ENCODE data around the gene APP. TPM values are rescaled to one million over a fixed set of nuclear protein-coding genes. Genes with fewer than 3 reads are reported as not detected.

Gene APP
- total and polyA plus RNA-seq, 2 of the 13 experiments (the other 11 are each of a cell fraction or from before 2014, with no cell fraction given) = 70.6 to 262 TPM

- peak; percentile 58; the same call in 1 of the 2 replicates for TF ChIP-seq EEA1 (CRISPR knock-in tag; IDR thresholded peaks at IDR 0.05; ENCODE audit: borderline replicate concordance)
- TF ChIP-seq KDM5B (CRISPR knock-in tag; IDR thresholded peaks at IDR 0.05; ENCODE audit: borderline replicate concordance) = peak; percentile 95
- TF ChIP-seq ZNF737 (CRISPR knock-in tag; IDR thresholded peaks at IDR 0.05; ENCODE audit: borderline replicate concordance) = no peak
- TF ChIP-seq ZNF253 (CRISPR knock-in tag; IDR thresholded peaks at IDR 0.05; ENCODE audit: borderline replicate concordance) = 0 out of 2 replicates have a peak, but pooled peaks have one; percentile 16
- peak; percentile 73 for TF ChIP-seq HNRNPK (IDR thresholded peaks at IDR 0.05; ENCODE audit: low read depth, low read length, poor library complexity, severe bottlenecking)
- TF ChIP-seq SRSF4 (IDR thresholded peaks at IDR 0.05; ENCODE audit: low read depth, low read length, poor library complexity, severe bottlenecking) = no peak
- TF ChIP-seq ELF3 (CRISPR knock-in tag; IDR thresholded peaks at IDR 0.05) = 0 out of 2 replicates have a peak, but pooled peaks have one; percentile 24
- TF ChIP-seq CCDC6 (CRISPR knock-in tag; IDR thresholded peaks at IDR 0.05) = peak; percentile 78; the same call in 1 of the 2 replicates
- TF ChIP-seq, protein P1, sequence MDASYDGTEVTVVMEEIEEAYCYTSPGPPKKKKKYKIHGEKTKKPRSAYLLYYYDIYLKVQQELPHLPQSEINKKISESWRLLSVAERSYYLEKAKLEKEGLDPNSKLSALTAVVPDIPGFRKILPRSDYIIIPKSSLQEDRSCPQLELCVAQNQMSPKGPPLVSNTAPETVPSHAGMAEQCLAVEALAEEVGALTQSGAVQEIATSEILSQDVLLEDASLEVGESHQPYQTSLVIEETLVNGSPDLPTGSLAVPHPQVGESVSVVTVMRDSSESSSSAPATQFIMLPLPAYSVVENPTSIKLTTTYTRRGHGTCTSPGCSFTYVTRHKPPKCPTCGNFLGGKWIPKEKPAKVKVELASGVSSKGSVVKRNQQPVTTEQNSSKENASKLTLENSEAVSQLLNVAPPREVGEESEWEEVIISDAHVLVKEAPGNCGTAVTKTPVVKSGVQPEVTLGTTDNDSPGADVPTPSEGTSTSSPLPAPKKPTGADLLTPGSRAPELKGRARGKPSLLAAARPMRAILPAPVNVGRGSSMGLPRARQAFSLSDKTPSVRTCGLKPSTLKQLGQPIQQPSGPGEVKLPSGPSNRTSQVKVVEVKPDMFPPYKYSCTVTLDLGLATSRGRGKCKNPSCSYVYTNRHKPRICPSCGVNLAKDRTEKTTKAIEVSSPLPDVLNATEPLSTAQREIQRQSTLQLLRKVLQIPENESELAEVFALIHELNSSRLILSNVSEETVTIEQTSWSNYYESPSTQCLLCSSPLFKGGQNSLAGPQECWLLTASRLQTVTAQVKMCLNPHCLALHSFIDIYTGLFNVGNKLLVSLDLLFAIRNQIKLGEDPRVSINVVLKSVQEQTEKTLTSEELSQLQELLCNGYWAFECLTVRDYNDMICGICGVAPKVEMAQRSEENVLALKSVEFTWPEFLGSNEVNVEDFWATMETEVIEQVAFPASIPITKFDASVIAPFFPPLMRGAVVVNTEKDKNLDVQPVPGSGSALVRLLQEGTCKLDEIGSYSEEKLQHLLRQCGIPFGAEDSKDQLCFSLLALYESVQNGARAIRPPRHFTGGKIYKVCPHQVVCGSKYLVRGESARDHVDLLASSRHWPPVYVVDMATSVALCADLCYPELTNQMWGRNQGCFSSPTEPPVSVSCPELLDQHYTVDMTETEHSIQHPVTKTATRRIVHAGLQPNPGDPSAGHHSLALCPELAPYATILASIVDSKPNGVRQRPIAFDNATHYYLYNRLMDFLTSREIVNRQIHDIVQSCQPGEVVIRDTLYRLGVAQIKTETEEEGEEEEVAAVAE (CRISPR knock-in tag; IDR thresholded peaks at IDR 0.05; ENCODE audit: borderline replicate concordance) = no peak
- peak; percentile 86 for TF ChIP-seq ZIK1 (CRISPR knock-in tag; IDR thresholded peaks at IDR 0.05; ENCODE audit: borderline replicate concordance, low read depth)
- no peak for TF ChIP-seq NCOR1 (IDR thresholded peaks at IDR 0.05; ENCODE audit: borderline replicate concordance, low read length)
- no peak for TF ChIP-seq HMG20A (CRISPR knock-in tag; IDR thresholded peaks at IDR 0.05; ENCODE audit: borderline replicate concordance)
- TF ChIP-seq IKZF5 (CRISPR knock-in tag; IDR thresholded peaks at IDR 0.05) = 0 out of 2 replicates have a peak, but pooled peaks have one; percentile 18
- TF ChIP-seq RNF2 (conservative IDR thresholded peaks at IDR 0.05; ENCODE audit: low read depth) = peak; percentile 72; the same call in 1 of the 2 replicates
- peak; percentile 49; the same call in 1 of the 2 replicates for TF ChIP-seq ZBTB14 (CRISPR knock-in tag; IDR thresholded peaks at IDR 0.05)
- TF ChIP-seq, protein P2, sequence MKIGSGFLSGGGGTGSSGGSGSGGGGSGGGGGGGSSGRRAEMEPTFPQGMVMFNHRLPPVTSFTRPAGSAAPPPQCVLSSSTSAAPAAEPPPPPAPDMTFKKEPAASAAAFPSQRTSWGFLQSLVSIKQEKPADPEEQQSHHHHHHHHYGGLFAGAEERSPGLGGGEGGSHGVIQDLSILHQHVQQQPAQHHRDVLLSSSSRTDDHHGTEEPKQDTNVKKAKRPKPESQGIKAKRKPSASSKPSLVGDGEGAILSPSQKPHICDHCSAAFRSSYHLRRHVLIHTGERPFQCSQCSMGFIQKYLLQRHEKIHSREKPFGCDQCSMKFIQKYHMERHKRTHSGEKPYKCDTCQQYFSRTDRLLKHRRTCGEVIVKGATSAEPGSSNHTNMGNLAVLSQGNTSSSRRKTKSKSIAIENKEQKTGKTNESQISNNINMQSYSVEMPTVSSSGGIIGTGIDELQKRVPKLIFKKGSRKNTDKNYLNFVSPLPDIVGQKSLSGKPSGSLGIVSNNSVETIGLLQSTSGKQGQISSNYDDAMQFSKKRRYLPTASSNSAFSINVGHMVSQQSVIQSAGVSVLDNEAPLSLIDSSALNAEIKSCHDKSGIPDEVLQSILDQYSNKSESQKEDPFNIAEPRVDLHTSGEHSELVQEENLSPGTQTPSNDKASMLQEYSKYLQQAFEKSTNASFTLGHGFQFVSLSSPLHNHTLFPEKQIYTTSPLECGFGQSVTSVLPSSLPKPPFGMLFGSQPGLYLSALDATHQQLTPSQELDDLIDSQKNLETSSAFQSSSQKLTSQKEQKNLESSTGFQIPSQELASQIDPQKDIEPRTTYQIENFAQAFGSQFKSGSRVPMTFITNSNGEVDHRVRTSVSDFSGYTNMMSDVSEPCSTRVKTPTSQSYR (CRISPR knock-in tag; IDR thresholded peaks at IDR 0.05; ENCODE audit: borderline replicate concordance) = no peak
- TF ChIP-seq, protein P3, sequence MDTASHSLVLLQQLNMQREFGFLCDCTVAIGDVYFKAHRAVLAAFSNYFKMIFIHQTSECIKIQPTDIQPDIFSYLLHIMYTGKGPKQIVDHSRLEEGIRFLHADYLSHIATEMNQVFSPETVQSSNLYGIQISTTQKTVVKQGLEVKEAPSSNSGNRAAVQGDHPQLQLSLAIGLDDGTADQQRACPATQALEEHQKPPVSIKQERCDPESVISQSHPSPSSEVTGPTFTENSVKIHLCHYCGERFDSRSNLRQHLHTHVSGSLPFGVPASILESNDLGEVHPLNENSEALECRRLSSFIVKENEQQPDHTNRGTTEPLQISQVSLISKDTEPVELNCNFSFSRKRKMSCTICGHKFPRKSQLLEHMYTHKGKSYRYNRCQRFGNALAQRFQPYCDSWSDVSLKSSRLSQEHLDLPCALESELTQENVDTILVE (CRISPR knock-in tag; IDR thresholded peaks at IDR 0.05) = no peak
Observed at GRCh38 chr21:26170471-26171257, at the start of gene APP (continued).

All from HepG2 (cell line).